ENCODE data around the gene NCF4.

NCF4 gene

DNA sequence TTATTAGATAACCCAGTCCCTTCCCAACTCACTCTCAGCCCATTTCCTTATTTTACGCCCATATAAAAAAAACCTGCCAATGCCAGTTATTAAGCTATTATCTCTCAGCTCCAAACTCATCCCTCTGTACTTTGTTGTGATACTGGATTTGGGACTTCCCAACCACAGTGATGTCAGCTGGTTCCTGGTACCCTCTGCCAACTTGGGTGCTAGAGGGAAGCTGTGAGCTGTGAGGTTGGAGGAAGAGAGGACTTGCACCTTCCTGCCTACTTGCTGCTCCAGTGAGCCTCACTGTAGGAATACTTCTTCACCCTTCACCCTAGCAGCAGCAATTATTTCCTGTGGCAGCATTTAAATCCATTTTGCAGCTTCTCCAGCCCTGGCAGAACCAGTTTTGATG lies 33.5 kb downstream of the NCF4 start:
- no peak for DNase-seq

DNA sequence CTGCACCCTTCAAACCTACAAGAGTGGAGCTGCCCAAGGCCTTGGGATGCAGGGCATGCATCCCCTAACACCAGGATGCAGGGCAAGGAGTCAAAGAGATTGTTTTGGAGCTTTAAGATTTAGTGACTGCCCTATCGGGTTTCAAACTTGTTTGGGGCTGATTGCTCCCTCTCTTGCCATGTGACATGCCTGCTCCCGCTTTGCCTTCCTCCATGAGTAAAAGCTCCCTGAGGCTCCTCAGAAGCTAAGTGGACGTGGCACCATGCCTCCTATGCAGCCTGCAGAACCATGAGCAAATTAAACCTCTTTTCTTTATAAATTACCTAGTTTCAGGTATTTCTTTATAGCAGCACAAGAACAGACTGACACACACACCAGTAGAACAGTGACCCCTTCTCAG lies 36.8 kb downstream of the NCF4 start:
- DNase-seq, result no peak

DNA sequence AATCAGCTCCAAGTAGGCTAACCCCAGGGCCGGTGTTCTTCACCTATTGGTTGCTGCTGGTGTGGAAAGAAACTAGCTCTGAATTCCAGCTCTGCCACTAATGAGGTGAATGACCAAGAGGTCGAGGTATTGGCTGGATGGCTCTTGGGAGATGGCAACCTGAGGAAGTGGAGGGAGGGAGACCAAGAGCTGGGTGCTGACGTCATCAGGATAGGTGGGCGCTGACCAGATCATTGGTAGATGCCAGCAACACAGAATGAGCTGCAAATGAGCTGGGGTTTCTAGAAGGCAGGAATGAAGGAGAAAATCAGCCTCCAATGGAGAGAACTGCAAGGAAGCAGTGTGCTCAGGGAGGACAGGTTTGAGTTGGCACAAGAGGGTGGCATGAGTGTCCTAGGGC lies 37.9 kb downstream of the NCF4 start:
- no peak for DNase-seq

DNA sequence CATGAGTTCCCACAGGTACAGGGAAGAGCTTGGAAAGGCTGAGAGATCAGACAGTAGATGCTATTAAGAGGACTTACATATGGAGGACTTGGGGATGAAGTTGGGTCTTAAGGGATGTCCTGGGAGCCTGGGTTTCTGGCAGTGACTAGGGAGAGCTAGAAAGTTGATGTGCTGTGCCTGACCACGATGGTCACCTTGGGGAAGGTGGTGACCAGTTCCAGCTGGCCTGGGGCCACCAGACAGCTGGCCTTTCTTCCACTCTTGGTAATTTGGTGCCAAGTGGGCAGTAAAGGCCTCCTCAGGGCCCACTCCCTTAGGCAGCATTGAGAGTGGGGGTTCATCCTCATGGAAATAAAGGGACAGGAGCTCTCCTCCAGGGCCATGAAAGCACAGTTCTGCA lies 38.7 kb downstream of the NCF4 start:
- DNase-seq, result no peak

DNA sequence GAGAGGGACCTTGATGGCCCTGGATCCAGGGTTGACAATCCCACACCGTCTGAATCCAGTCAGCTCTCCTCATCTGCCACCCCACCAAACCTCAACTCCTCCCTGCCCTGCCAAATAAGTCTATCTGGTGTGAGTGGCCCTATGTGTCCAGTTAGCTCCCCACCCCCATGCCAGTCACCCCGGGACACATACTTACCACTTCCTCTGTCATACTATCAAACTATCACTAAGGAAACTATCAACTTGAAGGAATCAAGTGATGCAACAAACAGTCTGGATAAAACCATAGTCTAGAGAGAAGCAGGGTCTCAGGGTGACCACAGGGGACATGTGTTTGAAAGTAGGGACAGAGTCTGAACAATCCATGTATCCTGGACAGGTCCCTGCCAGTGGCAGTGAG lies 39.4 kb downstream of the NCF4 start:
- no peak for DNase-seq

DNA sequence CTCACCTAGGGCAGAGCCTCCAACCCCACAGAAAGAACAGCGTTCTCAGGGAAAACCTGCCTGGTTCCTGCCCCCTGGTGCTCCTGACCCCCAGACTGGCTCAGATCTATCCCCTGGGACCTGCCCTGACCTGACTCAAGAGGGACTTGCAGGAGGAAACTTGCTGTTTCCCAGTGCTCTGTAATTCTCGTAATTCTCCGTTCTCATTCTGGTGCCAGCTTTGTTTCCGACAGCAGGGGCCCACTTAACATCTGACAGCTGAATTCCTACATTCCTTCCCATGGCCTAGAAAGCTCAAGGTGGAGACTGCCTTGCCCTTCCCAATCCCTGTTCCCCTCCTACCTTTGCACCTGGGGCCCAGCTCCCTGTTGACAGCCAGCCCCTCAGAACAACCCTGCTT lies 40.1 kb downstream of the NCF4 start:
- DNase-seq, result no peak

DNA sequence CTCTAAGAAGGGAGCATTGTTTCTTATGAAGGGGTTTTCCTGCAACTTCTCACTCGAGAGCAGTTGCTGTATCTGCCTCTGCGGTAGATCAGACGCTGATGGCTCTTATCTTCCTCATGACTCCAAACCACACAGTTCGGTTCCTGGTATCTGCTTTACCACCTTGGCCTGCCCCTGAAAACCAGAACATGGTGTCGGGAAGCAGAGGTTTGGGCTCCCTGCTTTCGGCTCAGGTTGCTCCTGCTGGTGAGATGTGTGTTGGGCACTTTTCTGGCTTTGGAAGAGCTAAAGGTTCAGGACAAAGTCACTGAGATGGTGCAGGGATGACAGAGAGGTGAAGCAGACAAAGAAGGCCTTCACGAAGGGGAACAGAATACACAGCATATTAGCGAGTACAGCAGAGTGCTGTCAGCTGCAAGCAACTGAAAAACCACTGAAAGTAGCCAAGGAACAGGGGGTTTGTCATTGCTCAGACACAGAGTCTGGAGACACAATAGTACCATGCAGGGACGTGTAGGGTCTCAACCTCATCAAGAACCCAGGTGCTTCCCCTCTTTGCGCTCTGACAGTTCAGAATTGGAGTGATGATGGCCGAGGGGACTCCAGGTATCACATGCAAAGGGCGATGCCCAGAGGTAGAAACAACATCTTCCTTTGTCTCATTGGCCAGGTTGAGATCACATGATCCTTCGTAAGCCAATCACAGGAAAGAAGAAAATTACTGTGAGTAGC lies 40.8 kb downstream of the NCF4 start:
- DNase-seq, result no peak

DNA sequence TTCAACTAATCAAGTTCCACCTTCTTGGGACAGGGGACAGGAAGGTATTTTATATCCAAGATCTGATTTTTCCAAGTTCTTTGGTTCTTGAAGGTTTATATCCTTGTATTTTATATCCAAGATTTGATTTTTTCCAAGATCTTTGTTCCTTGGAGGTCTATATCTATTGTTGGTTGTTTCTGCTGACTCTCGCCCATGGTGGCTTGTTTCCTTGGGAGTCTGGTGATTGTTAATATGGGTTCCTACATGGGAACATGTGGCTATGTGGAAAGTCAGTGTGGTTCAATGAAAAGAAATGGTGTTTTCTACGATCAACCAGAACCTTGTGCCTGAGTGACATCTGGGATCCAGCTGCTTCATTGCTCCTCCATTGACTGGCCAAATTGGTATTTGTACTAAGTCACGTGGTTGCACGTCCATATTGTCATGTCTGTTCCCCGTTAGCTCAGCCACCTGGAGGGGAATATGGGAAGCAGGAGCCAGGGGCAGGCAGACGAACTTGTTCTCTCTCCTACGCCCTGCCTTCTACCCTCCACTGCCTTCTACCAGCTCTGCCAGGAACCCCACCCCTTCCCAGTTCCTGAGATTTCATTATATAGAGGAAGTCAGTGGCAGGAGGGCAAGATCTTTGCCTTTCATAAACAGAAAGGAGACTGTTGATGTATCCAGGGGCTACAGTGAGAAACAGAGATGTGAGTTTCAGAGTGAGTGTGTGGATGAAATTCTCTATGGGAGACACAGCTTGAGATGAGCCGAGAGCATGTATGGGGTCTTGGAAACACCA lies 41.5 kb downstream of the NCF4 start:
- DNase-seq, result no peak

DNA sequence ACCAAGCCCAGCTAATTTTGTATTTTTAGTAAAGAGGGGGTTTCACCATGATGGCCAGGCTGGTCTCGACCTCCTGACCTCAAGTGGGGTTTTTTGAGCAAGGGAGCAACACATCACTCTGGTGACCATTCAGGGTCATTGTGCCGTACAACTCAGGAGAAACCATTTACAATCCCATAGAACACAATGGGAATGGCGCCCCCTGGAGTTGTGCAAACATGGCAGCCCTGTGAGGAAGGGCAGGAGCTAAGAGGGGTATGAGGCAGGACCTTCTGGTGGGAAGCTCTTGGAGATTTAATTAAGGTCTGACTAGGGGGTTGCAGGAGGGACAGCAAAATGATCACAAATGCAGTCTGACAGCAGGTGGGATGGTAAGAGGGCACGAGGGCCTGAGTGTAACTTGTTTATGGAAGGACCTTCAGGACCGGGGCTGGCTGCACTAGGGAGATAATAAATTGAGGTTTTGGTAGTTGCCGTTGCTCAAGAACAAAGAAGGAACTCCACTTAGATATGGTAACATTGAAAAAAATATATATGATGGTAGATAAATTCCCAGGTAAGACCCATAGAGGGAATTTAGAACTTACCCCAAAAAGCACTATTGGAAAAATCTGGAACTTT lies 43.6 kb downstream of the NCF4 start:
- no peak for DNase-seq

DNA sequence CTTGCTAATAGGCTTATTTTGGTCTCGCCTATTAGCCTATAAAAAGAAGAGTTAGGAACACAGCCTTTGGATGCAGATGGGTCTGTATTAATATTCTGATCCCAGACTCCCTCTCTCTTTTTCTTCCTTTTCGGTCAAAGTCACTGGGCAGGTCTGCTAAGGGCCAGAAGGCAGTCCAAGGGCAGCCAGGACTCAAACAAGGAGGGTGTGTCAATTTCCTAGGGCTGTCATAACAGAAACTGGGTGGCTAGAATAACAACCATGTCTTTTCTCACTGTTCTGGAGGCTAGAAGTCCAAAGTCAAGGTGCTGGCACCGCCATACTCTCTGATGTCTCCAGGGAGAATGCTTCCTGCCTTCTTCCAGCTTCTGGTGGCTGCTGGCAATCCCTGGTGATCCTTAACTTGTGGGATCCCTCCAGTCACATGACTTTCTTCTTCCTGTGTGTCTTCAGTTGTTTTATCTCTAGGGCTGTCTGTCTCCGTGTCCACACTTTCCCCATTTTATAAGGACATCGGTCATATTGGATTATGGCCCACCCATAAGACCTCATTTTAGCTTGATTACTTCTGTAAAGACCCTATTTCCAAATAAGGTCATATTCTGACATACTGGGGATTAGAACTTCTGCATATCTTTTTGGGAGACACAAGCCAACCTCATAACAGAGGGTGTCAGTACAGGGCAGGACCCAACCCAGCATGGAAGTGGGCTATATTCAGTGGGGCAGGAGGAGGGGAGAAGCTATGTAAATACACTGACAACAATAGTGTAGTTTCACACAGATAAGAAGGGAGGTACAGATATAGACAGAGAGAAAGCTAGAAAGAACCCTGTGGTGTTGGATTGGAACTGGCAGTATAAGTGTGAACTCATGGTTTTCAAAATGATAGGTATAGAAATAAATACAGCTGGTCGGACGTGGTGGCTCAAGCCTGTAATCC lies 46.7 kb downstream of the NCF4 start:
- DNase-seq, result no peak

DNA sequence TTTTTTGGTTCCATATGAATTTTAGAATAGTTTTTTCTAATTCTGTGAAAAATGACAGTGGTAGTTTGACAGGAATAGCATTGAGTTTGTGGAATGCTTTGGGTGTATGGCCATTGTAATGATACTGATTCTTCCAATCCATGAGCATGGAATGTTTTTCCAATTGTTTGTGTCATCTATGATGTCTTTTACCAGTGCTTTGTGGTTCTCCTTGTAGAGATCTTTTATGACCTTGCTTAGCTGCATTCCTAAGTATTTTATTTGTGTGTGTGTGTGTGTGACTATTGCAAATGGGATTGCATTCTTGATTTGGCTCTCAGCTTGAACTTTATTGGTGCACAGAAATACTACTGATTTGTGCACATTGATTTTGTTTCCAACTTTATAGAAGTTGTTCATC lies 49.7 kb downstream of the NCF4 start:
- DNase-seq, result no peak

DNA sequence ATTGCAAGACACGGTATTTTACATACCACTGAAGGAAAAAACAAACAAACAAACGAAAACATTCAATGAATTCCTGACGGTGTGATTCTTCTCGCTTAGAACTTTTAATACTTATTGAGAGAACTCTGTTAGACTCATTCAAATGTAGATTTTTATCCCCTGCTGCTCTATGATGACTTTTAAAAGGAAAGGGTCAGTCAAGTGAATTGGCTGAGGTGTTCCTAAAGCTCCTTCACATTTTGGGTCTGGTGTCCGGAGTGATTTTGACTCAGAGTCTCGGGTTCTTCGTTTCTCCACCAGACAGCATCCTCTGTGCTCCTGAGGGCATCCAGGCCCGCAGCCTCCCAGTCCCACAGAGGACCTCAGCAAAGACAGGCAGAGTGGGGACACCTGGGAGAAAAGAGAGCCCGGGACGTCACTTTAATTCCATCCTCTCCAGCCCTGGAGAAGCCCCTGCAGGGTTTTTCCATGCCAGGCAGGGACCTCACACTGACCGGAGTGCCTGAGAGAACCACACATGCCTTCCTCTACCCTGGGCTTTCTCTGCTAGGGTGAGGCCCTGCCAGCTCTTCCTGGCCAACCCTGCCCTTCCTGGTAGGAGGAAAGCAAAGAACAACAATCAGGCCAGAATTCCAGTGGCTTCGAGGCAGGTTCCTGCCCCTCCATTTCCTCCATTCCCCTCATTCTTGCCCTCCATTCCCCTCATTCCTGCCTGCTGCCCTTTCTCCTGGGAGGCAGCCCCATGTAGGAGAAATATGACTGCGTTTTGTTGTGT lies 51.3 kb downstream of the NCF4 start:
- DNase-seq, result no peak

DNA sequence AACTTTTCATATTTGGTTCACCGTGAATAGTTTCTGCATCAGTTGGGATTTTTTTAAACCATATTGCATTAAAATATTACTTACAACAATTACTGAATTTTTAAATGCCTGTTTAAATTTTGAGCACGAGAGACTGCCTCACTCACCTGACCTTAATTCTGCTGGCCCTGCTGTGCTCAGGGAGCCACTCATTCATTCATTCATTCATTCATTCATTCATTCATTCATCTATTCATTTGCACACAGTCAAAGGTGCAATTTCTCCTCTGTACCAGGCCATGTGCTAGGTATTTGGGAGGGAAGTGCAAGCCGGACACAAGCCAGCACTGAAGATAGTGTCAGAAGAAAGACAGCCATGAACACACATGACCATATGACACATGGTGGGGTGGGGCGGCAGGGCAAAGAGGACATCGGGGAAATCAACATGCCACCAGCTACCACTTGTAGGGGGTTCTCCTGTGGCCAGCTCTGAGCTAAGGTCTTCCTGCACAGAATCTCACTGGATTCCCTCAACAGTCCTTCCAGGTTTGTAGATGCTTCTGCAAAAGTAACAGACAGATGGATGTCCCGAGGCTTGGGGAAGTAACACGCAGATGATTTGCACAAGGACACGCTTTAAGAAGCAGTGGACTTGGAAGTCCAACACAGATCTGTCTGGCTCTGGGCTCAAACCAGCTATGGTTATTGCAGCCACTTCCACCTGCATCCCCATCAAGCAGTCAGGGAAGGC lies 52.1 kb downstream of the NCF4 start:
- no peak for DNase-seq

DNA sequence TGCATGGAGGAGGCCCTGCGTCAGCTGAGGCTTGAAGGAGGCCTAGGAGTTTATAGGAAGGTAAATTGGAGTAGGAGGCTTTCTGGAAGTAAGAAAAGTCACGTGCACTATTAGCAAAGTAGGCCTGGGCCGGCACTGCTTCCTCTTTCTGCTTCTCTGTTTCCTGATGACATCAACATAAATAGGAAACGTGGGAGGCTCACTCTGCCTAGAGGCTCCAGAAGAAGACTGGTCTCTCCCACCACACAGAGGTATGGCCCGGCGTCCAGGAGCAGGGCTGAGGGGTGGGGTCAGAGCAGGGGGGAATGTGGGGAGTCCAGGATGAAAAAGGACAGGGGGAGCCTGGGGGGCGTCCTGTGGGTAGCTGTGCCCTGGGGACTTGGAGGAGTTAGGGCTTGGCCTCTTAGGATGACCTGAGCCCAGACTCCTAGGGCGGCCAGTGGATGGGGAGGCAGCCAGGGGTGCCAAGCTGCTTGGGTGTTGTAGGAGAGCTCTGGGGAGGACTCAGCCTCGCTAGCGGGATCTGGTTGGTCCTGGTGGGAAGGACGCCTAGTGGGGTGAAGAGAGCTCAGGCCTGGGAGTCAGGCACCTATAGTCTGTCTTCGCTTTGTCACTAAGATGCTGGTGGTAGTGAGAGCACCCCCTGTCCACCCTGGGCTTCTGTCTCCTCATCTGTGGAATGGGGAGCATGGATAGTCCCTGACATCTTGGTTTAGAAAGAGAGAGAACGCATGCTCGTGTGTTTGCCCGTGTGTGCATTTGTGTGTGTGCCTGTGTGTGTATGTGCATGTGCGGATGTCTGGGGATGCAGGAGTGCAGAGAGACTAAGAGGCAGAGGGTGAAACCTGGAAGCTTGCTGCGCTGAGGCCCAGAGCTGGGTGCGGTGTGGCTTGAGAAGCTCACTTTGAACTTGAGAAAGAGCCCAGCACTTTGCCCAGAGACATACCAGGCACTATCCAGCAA lies 52.9 kb downstream of the NCF4 start, which contains the start of gene CSF2RB:
Gene CSF2RB (plus strand): TSS at position 202 of the 963 bp plus-strand sequence. CDS start 8,580 bp downstream, outside the sequence.
- peak in 6 of 56 donors; percentile 0 to 12 (median 5) for DNase-seq

DNA sequence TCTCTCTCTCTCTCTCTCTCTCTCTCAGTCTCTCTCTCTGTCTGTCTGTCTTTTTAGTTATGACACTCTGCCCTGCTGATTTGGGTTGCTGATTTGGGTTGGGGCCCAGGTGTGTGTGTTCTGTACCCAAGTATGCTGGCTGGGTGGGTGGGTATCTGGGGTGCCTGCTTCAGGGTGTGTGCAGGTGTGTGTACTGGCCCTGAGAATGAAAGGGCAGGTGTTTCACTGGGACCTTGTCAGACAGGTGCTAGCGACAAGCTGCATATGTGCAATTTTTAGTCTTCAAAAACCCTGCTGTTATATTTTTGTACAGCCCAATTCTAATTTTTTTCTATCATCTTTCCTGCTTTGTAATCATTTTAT lies 53.6 kb downstream of the NCF4 start:
- no peak for DNase-seq

DNA sequence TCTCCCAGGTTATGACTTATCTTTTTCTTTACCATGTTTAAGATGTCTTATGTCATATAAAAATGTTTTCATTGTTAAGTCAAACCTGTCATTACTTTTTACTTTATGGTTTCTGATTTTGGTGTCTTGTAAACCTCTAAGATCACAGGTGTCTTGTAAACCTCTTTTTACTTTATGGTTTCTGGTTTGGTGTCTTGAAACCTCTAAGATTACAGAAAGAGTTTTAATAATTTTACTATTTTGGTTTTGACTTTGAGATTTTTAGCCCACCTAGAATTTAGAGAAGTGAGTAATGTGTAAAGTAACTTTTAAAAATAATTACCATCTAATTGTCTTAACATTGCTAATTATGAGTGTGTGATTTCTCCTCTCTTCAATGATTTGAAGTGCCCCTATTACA lies 55.2 kb downstream of the NCF4 start:
- DNase-seq, result no peak

DNA sequence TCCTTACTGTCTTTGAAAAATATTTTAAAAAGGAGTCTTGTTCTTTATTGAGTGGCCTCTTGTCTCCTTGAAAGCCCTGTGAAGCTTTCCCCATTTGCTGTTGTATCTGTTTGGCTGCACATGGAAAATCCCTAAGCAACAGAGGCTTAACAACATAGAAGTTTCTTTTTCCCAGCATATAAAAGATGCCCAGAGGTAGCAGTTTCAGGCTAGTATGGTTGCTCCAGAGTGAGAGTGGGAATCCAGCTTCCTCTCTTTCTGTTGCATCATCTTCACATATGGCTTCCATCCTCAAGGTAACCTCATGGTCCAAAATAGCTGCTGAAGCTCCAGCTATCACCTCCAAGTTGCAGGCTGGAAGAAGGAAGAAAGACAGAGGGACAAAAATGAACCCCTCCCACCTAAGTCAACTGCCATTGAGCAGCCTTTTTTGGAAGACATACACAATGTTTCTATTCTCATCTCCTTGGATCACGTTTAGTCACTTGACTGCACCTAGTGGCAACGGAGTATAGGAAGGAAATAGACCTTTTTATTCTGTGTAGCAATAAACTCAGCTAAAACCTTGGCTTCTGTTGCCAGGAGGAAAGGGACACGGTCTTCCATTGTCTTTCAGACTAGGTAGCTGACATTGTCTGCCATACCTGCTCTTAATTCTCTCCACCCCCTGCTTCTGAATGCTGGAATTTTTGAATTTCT lies 57.9 kb downstream of the NCF4 start:
- DNase-seq, result no peak
